ENCODE results near the gene WNT6. TPM values are rescaled to one million over a fixed set of nuclear protein-coding genes. Genes with fewer than 3 reads are reported as not detected.

Gene WNT6
- total RNA-seq, 1 donor from 2014 or later = not detected

- H3K36me3 ChIP-seq (ENCODE audit: control insufficient read depth in 3 of 3, insufficient read depth in 3 of 3, low read length in 3 of 3) = no peaks in the 10 kb centered on the region
- no peaks in the 10 kb centered on the region for H3K9me3 ChIP-seq (ENCODE audit: control insufficient read depth in 3 of 3, low read length in 3 of 3)
- peaks cover 55 to 73% (median 63%) of the 10 kb centered on the region in 3 donors for H3K27me3 ChIP-seq (ENCODE audit: control insufficient read depth in 3 of 3, insufficient read depth in 3 of 3, low read length in 3 of 3)
- H3K4me3 ChIP-seq (ENCODE audit: low read length in 3 of 3) = no peak overlapping the region
- H3K27ac ChIP-seq (ENCODE audit: low read depth, low read length) = no peak overlapping the region
- H3K9ac ChIP-seq (ENCODE audit: low read depth in 1 of 3, low read length in 3 of 3) = no peak overlapping the region
- H3K4me1 ChIP-seq (ENCODE audit: control insufficient read depth in 3 of 3, insufficient read depth in 3 of 3, low read length in 3 of 3) = peaks cover 9 to 15% (median 14%) of the 10 kb centered on the region in 3 donors
These were observed 21.4 kb downstream of the WNT6 start for GRCh38 chr2:218880859-218881594.

GRCh38 chr2:218881744-218882460, 22.3 kb downstream of the WNT6 start:
- H3K9ac ChIP-seq (ENCODE audit: low read depth in 1 of 3, low read length in 3 of 3) = no peak overlapping the region

GRCh38 chr2:218882461-218882816, 22.8 kb downstream of the WNT6 start:
- no peaks in the 10 kb centered on the region for H3K9me3 ChIP-seq (ENCODE audit: control insufficient read depth in 3 of 3, low read length in 3 of 3)
- H3K4me1 ChIP-seq (ENCODE audit: control insufficient read depth in 3 of 3, insufficient read depth in 3 of 3, low read length in 3 of 3) = peaks cover 9 to 15% (median 14%) of the 10 kb centered on the region in 3 donors
- no peaks in the 10 kb centered on the region for H3K36me3 ChIP-seq (ENCODE audit: control insufficient read depth in 3 of 3, insufficient read depth in 3 of 3, low read length in 3 of 3)
- H3K4me3 ChIP-seq (ENCODE audit: low read length in 3 of 3) = no peak overlapping the region
- no peak overlapping the region for H3K9ac ChIP-seq (ENCODE audit: low read depth in 1 of 3, low read length in 3 of 3)
- H3K27ac ChIP-seq (ENCODE audit: low read depth, low read length) = no peak overlapping the region
- H3K27me3 ChIP-seq (ENCODE audit: control insufficient read depth in 3 of 3, insufficient read depth in 3 of 3, low read length in 3 of 3) = peaks cover 44 to 61% (median 51%) of the 10 kb centered on the region in 3 donors

More at GRCh38 chr2:218881744-218882460, 22.3 kb downstream of the WNT6 start:
- peaks cover 50 to 67% (median 56%) of the 10 kb centered on the region in 3 donors for H3K27me3 ChIP-seq (ENCODE audit: control insufficient read depth in 3 of 3, insufficient read depth in 3 of 3, low read length in 3 of 3)
- H3K9me3 ChIP-seq (ENCODE audit: control insufficient read depth in 3 of 3, low read length in 3 of 3) = no peaks in the 10 kb centered on the region
- H3K4me1 ChIP-seq (ENCODE audit: control insufficient read depth in 3 of 3, insufficient read depth in 3 of 3, low read length in 3 of 3) = peaks cover 9 to 15% (median 14%) of the 10 kb centered on the region in 3 donors
- H3K36me3 ChIP-seq (ENCODE audit: control insufficient read depth in 3 of 3, insufficient read depth in 3 of 3, low read length in 3 of 3) = no peaks in the 10 kb centered on the region
- H3K27ac ChIP-seq (ENCODE audit: low read depth, low read length) = no peak overlapping the region
- no peak overlapping the region for H3K4me3 ChIP-seq (ENCODE audit: low read length in 3 of 3)

GRCh38 chr2:218882866-218883366, 23.3 kb downstream of the WNT6 start:
- no peak overlapping the region for H3K9ac ChIP-seq (ENCODE audit: low read depth in 1 of 3, low read length in 3 of 3)
- H3K4me3 ChIP-seq (ENCODE audit: low read length in 3 of 3) = no peak overlapping the region
- H3K4me1 ChIP-seq (ENCODE audit: control insufficient read depth in 3 of 3, insufficient read depth in 3 of 3, low read length in 3 of 3) = peaks cover 9 to 15% (median 14%) of the 10 kb centered on the region in 3 donors
- no peaks in the 10 kb centered on the region for H3K9me3 ChIP-seq (ENCODE audit: control insufficient read depth in 3 of 3, low read length in 3 of 3)
- H3K27ac ChIP-seq (ENCODE audit: low read depth, low read length) = no peak overlapping the region
- H3K27me3 ChIP-seq (ENCODE audit: control insufficient read depth in 3 of 3, insufficient read depth in 3 of 3, low read length in 3 of 3) = peaks cover 40 to 58% (median 47%) of the 10 kb centered on the region in 3 donors
- no peaks in the 10 kb centered on the region for H3K36me3 ChIP-seq (ENCODE audit: control insufficient read depth in 3 of 3, insufficient read depth in 3 of 3, low read length in 3 of 3)

GRCh38 chr2:218883491-218884490, 24.2 kb downstream of the WNT6 start:
- no peaks in the 10 kb centered on the region for H3K9me3 ChIP-seq (ENCODE audit: control insufficient read depth in 3 of 3, low read length in 3 of 3)
- peaks cover 40 to 49% (median 40%) of the 10 kb centered on the region in 3 donors for H3K27me3 ChIP-seq (ENCODE audit: control insufficient read depth in 3 of 3, insufficient read depth in 3 of 3, low read length in 3 of 3)
- peak overlapping the region in 1 of 3 donors; percentile 23 for H3K4me3 ChIP-seq (ENCODE audit: low read length in 3 of 3)
- no peaks in the 10 kb centered on the region for H3K36me3 ChIP-seq (ENCODE audit: control insufficient read depth in 3 of 3, insufficient read depth in 3 of 3, low read length in 3 of 3)
- H3K27ac ChIP-seq (ENCODE audit: low read depth, low read length) = no peak overlapping the region
- H3K4me1 ChIP-seq (ENCODE audit: control insufficient read depth in 3 of 3, insufficient read depth in 3 of 3, low read length in 3 of 3) = peaks cover 9 to 15% (median 14%) of the 10 kb centered on the region in 3 donors
- peak overlapping the region in 1 of 3 donors; percentile 54 for H3K9ac ChIP-seq (ENCODE audit: low read depth in 1 of 3, low read length in 3 of 3)

GRCh38 chr2:218884519-218884918, 24.9 kb downstream of the WNT6 start:
- Histone ChIP-seq H3K9ac (ENCODE audit: low read depth in 1 of 3, low read length in 3 of 3) (no peak overlapping the region), H3K36me3 (ENCODE audit: control insufficient read depth in 3 of 3, insufficient read depth in 3 of 3, low read length in 3 of 3) (no peaks in the 10 kb centered on the region), H3K27ac (ENCODE audit: low read depth, low read length) (no peak overlapping the region), H3K4me1 (ENCODE audit: control insufficient read depth in 3 of 3, insufficient read depth in 3 of 3, low read length in 3 of 3) (peaks cover 9 to 14% (median 10%) of the 10 kb centered on the region in 3 donors), H3K9me3 (ENCODE audit: control insufficient read depth in 3 of 3, low read length in 3 of 3) (no peaks in the 10 kb centered on the region), H3K27me3 (ENCODE audit: control insufficient read depth in 3 of 3, insufficient read depth in 3 of 3, low read length in 3 of 3) (peaks cover 34 to 44% (median 36%) of the 10 kb centered on the region in 3 donors), H3K4me3 (ENCODE audit: low read length in 3 of 3) (no peak overlapping the region)

- H3K36me3 ChIP-seq (ENCODE audit: control insufficient read depth in 3 of 3, insufficient read depth in 3 of 3, low read length in 3 of 3) = no peaks in the 10 kb centered on the region
- H3K4me3 ChIP-seq (ENCODE audit: low read length in 3 of 3) = no peak overlapping the region
- H3K4me1 ChIP-seq (ENCODE audit: control insufficient read depth in 3 of 3, insufficient read depth in 3 of 3, low read length in 3 of 3) = peaks cover 4 to 7% (median 4%) of the 10 kb centered on the region in 3 donors
- H3K27ac ChIP-seq (ENCODE audit: low read depth, low read length) = no peak overlapping the region
- no peak overlapping the region for H3K9ac ChIP-seq (ENCODE audit: low read depth in 1 of 3, low read length in 3 of 3)
- H3K9me3 ChIP-seq (ENCODE audit: control insufficient read depth in 3 of 3, low read length in 3 of 3) = no peaks in the 10 kb centered on the region
- peaks cover 22 to 27% (median 24%) of the 10 kb centered on the region in 3 donors for H3K27me3 ChIP-seq (ENCODE audit: control insufficient read depth in 3 of 3, insufficient read depth in 3 of 3, low read length in 3 of 3)
These were observed 26.7 kb downstream of the WNT6 start for GRCh38 chr2:218885981-218886947.

GRCh38 chr2:218887079-218887478, 27.5 kb downstream of the WNT6 start:
- Histone ChIP-seq H3K4me1 (ENCODE audit: control insufficient read depth in 3 of 3, insufficient read depth in 3 of 3, low read length in 3 of 3) (peaks cover 4 to 7% (median 4%) of the 10 kb centered on the region in 3 donors), H3K4me3 (ENCODE audit: low read length in 3 of 3) (no peak overlapping the region), H3K27ac (ENCODE audit: low read depth, low read length) (no peak overlapping the region), H3K36me3 (ENCODE audit: control insufficient read depth in 3 of 3, insufficient read depth in 3 of 3, low read length in 3 of 3) (no peaks in the 10 kb centered on the region), H3K9ac (ENCODE audit: low read depth in 1 of 3, low read length in 3 of 3) (no peak overlapping the region), H3K27me3 (ENCODE audit: control insufficient read depth in 3 of 3, insufficient read depth in 3 of 3, low read length in 3 of 3) (peaks cover 18 to 22% (median 20%) of the 10 kb centered on the region in 3 donors), H3K9me3 (ENCODE audit: control insufficient read depth in 3 of 3, low read length in 3 of 3) (no peaks in the 10 kb centered on the region)

Data from skeletal muscle tissue (tissue), 4 donors.